Brain microvascular endothelial cell (primary cell): Measurements from ENCODE around the gene ATP5MC3.

ENCODE experiments used
- DNase-seq: peaks from one replicate; pipeline ENCODE4 v3.0.0-alpha.2; 2020
- H3K27ac ChIP-seq: fragments of 250-450 bp; sonication (Bioruptor Pico); 2 replicates; pipeline ENCODE4 v1.5.1; 2020; ENCODE audit warnings: mild to moderate bottlenecking, moderate library complexity
- H3K27me3 ChIP-seq: fragments of 250-450 bp; sonication (Bioruptor Pico); replicated peaks from 2 replicates; pipeline ENCODE4 v1.5.1; 2020; ENCODE audit warnings: mild to moderate bottlenecking
- H3K36me3 ChIP-seq: fragments of 250-450 bp; sonication (Bioruptor Pico); replicated peaks from 2 replicates; pipeline ENCODE4 v1.5.1; 2020; ENCODE audit warnings: mild to moderate bottlenecking
- H3K4me3 ChIP-seq: 2 replicates; pipeline ENCODE4 v1.5.1; 2011; ENCODE audit warnings: low read depth, mild to moderate bottlenecking, control low read depth, low read length, moderate library complexity
- in situ Hi-C: cut with HindIII; loops from 2 replicates; pipeline ENCODE4 v1.10.0; 2017; ENCODE audit warnings: low sequenced_read_pairs, low pct_ligation_motif_present
- TF ChIP-seq, protein P1 (sequence below): IDR thresholded peaks from 2 replicates; pipeline ENCODE4 v1.5.1; 2011; ENCODE audit warnings: low read depth, mild to moderate bottlenecking, moderate library complexity, low read length, control low read depth, inconsistent platforms; ENCODE audit errors: missing control alignments

The ATP5MC3 gene

GRCh38 chr2:175167076-175167791 is 14.3 kb downstream of the ATP5MC3 start:
- no peak for DNase-seq

GRCh38 chr2:175166216-175166824 is 15.2 kb downstream of the ATP5MC3 start:
- Histone ChIP-seq H3K27ac (no peak overlapping the region), H3K4me3 (peak overlapping the region; percentile 100), H3K36me3 (no peaks in the 10 kb centered on the region), H3K27me3 (no peaks in the 10 kb centered on the region)
- in situ Hi-C loops: no loop called here
- DNase-seq: no peak
- TF ChIP-seq, protein P1, sequence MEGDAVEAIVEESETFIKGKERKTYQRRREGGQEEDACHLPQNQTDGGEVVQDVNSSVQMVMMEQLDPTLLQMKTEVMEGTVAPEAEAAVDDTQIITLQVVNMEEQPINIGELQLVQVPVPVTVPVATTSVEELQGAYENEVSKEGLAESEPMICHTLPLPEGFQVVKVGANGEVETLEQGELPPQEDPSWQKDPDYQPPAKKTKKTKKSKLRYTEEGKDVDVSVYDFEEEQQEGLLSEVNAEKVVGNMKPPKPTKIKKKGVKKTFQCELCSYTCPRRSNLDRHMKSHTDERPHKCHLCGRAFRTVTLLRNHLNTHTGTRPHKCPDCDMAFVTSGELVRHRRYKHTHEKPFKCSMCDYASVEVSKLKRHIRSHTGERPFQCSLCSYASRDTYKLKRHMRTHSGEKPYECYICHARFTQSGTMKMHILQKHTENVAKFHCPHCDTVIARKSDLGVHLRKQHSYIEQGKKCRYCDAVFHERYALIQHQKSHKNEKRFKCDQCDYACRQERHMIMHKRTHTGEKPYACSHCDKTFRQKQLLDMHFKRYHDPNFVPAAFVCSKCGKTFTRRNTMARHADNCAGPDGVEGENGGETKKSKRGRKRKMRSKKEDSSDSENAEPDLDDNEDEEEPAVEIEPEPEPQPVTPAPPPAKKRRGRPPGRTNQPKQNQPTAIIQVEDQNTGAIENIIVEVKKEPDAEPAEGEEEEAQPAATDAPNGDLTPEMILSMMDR: no peak

More at GRCh38 chr2:175167076-175167791, 14.3 kb downstream of the ATP5MC3 start:
- in situ Hi-C loops: no loop called here
- TF ChIP-seq, protein P1: no peak
- Histone ChIP-seq H3K36me3 (no peaks in the 10 kb centered on the region), H3K27me3 (no peaks in the 10 kb centered on the region), H3K27ac (peak overlapping the region; percentile 90), H3K4me3 (peak overlapping the region; percentile 100)

DNA sequence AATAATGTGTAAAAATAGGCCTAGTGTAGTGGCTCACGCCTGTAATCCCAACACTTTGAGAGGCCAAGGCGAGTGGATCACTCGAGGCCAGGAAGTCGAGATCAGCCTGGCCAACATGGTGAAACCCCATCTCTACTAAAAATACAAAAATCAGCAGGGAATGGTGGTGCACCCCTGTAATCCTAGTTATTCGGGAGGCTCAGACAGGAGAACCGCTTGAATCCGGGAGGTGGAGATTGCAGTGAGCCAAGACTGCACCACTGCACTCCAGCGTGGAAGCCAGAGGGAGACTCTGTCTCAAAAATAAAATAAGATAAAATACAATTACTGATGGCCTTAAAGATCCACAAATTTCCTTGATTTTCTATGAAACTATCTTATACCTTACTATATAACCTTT is 17.3 kb downstream of the ATP5MC3 start:
- Histone ChIP-seq H3K27me3 (no peaks in the 10 kb centered on the region), H3K36me3 (no peaks in the 10 kb centered on the region), H3K4me3 (no peak overlapping the region), H3K27ac (no peak overlapping the region)
- in situ Hi-C loops: no loop called here
- no peak for DNase-seq
- TF ChIP-seq, protein P1: no peak

DNA sequence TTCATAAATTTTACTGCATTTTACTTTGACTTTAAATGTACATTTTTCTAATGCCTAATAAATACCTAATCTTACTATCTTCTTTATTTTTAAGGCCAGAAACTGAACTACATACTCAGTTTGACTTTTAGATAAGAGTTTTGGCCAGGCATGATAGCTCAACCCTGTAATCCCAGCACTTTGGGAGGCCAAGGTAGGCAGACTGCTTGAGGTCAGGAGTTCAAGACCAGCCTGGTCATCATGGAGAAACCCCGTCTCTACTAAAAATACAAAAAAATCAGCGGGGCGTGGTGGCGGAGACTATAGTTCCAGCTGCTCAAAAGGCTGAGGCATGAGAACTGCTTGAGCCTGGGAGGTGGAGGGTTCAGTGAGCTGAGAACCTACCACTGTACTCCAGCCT is 22.6 kb downstream of the ATP5MC3 start:
- no peak for DNase-seq
- in situ Hi-C loops: no loop called here
- no peaks in the 10 kb centered on the region for H3K36me3 ChIP-seq
- H3K4me3 ChIP-seq: no peak overlapping the region
- TF ChIP-seq, protein P1: no peak
- no peak overlapping the region for H3K27ac ChIP-seq
- H3K27me3 ChIP-seq: no peaks in the 10 kb centered on the region

DNA sequence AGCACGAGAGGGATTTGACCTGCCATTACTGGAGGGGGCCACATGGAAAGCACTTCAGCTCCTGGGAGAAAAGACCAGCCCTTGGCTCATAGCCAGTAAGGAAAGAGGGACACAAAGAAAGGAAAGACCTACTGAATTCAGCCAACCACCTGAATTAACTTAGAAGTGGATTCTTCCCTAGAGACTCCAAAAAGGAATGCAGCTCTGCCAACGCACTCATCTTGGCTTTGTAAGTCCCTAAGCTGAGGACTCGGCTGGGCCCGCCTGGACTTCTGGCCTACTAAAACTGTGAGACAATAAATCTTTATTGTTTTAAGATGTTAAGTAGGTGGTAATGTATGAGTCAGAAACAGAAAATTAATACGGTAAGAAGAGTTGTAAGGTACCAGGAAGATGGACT is 25.0 kb downstream of the ATP5MC3 start:
- Histone ChIP-seq H3K27me3 (no peaks in the 10 kb centered on the region), H3K36me3 (no peaks in the 10 kb centered on the region), H3K4me3 (no peak overlapping the region), H3K27ac (no peak overlapping the region)
- in situ Hi-C loops: no loop called here
- no peak for DNase-seq
- TF ChIP-seq, protein P1: no peak
